H1 (cell line): Measurements from ENCODE around the gene KIF26B. TPM values are rescaled to one million over a fixed set of nuclear protein-coding genes. Genes with fewer than 3 reads are reported as not detected.

Experiments used
- ATF2 ChIP-seq: IDR thresholded peaks from 2 replicates; pipeline ENCODE4 v1.6.1; 2012; ENCODE audit warnings: low read length, inconsistent platforms
- polyA plus RNA-seq, 7 experiments: library from polyadenylated mRNA; depleted of rRNA in 3 of 7; stranded (reverse) in 5 of 7; unstranded in 2 of 7; fragments of >200 nt in 5 of 7; fragments of 200-250 nt in 2 of 7; gene quantifications; 1 replicate in 5 of 7; 2 replicates in 1 of 7; 4 replicates in 1 of 7; pipeline versions ENCODE4 v1.2.1 to v1.2.3, GENCODE V29; 2011 to 2013; ENCODE audit warnings: missing spikeins in 2 of 7, mixed read lengths in 2 of 7
- total RNA-seq: library from RNA; stranded (reverse); fragmentation: NEBNext Ultra II Directional; extraction: Animal tissue kit (Norgen Biotek cat#: 25700); gene quantifications from 2 replicates; pipeline ENCODE4 v1.2.1, GENCODE V29; 2021

Gene KIF26B
- total and polyA plus RNA-seq, 2 of the 8 experiments (the other 6 are each of a cell fraction or from before 2014, with no cell fraction given), result 0.06 to 0.28 TPM

GRCh38 chr1:245444147-245444828, 289.5 kb downstream of the KIF26B start (continued):
- no peak for TF ChIP-seq ATF2
